IPS DF 19.7 (cell line): ENCODE measurements around the gene FOXN3.
"Not testable (repeated sequence)": the region's sequence is repeated elsewhere in the genome, so short reads cannot be mapped to it uniquely, and the experiment has no call there.

Source experiments
- DNase-seq: peaks from one replicate; pipeline ENCODE4 v3.0.0-alpha.2; 2013; ENCODE audit warnings: low read depth, low spot score

The FOXN3 gene

GRCh38 chr14:89303456-89304435 is 113.3 kb downstream of the FOXN3 start:
- DNase-seq = no peak

- DNase-seq = no peak
Measured at GRCh38 chr14:89302396-89302950, 114.6 kb downstream of the FOXN3 start.

GRCh38 chr14:89299587-89299986 is 117.4 kb downstream of the FOXN3 start:
- DNase-seq = no peak

- no peak for DNase-seq
Measured at GRCh38 chr14:89298056-89298834, 118.8 kb downstream of the FOXN3 start.

GRCh38 chr14:89296281-89296745 is 120.7 kb downstream of the FOXN3 start:
- DNase-seq = peak; percentile 74

- no peak for DNase-seq
Measured at GRCh38 chr14:89294872-89295271, 122.2 kb downstream of the FOXN3 start.

GRCh38 chr14:89294469-89294868 is 122.6 kb downstream of the FOXN3 start:
- not testable (repeated sequence) for DNase-seq

GRCh38 chr14:89294060-89294459 is 123.0 kb downstream of the FOXN3 start:
- DNase-seq = no peak

GRCh38 chr14:89293314-89293916 is 123.6 kb downstream of the FOXN3 start:
- peak; percentile 79 for DNase-seq

GRCh38 chr14:89292579-89293313 is 124.3 kb downstream of the FOXN3 start:
- DNase-seq = no peak

- DNase-seq = no peak
Measured at GRCh38 chr14:89291351-89291940, 125.6 kb downstream of the FOXN3 start.

- DNase-seq = no peak
Measured at GRCh38 chr14:89290813-89291212, 126.2 kb downstream of the FOXN3 start.

- no peak for DNase-seq
Measured at GRCh38 chr14:89289477-89289876, 127.6 kb downstream of the FOXN3 start.

GRCh38 chr14:89288114-89288513 is 128.9 kb downstream of the FOXN3 start:
- no peak for DNase-seq

- no peak for DNase-seq
Measured at GRCh38 chr14:89284333-89285058, 132.5 kb downstream of the FOXN3 start.

- DNase-seq = no peak
Measured at GRCh38 chr14:89283327-89284060, 133.5 kb downstream of the FOXN3 start.

- no peak for DNase-seq
Measured at GRCh38 chr14:89282191-89282590, 134.8 kb downstream of the FOXN3 start.

- no peak for DNase-seq
Measured at GRCh38 chr14:89280600-89280999, 136.4 kb downstream of the FOXN3 start.

- no peak for DNase-seq
Measured at GRCh38 chr14:89279649-89280232, 137.3 kb downstream of the FOXN3 start.
